ENCODE data around the gene PLPP7.

DNA sequence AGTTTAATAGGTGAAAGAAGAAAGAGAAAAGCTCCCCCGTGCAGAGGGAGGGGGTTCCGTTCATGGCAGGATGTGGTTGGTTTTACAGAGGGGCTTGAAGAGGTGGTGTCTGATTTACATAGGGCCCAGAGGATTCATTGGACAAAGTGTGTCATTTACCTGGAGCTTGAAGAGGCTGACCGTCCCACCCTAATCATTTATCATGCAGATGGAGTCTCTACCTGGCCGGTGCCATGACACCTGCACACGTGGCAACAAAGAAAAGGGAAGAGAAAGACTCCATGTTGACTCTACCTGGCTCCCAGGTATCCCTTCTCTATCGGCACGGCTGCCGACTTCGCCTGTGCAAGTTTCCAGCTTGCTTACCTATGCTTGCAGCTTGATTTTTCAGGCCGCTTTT is 69.0 kb downstream of the PLPP7 start:
- TF ChIP-seq, protein P1, sequence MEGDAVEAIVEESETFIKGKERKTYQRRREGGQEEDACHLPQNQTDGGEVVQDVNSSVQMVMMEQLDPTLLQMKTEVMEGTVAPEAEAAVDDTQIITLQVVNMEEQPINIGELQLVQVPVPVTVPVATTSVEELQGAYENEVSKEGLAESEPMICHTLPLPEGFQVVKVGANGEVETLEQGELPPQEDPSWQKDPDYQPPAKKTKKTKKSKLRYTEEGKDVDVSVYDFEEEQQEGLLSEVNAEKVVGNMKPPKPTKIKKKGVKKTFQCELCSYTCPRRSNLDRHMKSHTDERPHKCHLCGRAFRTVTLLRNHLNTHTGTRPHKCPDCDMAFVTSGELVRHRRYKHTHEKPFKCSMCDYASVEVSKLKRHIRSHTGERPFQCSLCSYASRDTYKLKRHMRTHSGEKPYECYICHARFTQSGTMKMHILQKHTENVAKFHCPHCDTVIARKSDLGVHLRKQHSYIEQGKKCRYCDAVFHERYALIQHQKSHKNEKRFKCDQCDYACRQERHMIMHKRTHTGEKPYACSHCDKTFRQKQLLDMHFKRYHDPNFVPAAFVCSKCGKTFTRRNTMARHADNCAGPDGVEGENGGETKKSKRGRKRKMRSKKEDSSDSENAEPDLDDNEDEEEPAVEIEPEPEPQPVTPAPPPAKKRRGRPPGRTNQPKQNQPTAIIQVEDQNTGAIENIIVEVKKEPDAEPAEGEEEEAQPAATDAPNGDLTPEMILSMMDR (conservative IDR thresholded peaks at IDR 0.05; ENCODE audit: low read length) = no peak
- TF ChIP-seq EZH2phosphoT487 (IDR thresholded peaks at IDR 0.05; ENCODE audit: borderline replicate concordance, low read depth, low read length) = no peak
